NCI-H2171 (cell line): Measurements from ENCODE around the gene CACNA1D.

Experiments
- DNase-seq: peaks from one replicate; lab custom pipeline; 2025; lab: John Stamatoyannopoulos, UW

The CACNA1D gene

DNA sequence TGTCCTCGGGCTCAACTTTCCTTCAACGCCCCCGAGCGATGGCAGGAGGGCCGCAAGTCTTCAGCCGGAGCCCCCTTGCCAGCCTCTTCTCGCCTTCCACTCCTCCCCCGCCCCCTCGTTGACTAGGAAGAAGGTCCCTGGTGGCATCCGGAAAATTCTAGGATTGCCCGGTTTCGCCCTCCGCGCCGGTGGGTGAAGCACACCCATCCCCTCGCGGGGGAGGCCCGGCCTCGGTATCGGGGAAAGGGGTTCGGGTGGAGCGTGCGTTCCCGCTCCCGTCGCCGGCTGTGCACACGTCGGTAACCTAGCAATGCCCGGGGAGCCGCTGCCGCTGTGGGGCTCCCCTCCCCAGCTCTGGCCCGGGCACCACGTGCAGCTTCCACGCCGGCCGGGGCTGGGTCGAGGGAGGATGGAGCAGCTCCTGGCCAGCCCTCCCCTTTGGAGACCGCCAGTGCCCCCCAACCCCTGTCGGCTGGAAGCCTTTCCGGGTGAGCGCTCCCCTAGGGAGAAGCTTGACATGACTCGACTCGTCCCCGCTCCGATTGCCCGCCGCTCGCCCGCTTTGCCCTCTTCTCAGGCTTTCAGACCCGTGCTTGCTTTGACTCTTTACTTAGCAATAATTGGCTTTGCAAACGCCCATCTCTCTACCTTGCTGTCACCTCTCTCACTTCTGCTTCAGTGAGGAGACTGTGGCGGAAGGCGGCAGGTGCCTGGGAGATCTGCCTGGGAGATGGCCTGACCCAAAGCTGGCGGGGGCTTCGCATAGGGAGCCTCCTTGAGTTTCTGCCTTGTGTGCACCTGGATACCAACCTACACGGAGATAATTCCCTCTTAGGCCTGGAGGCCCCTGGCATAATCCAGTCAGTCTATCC is 1.3 kb downstream of the CACNA1D start:
- peak; percentile 26 for DNase-seq

- no peak for DNase-seq
Measured at GRCh38 chr3:53496392-53496670, 1.9 kb downstream of the CACNA1D start.

- no peak for DNase-seq
Measured at GRCh38 chr3:53496984-53497383, 2.6 kb downstream of the CACNA1D start.

DNA sequence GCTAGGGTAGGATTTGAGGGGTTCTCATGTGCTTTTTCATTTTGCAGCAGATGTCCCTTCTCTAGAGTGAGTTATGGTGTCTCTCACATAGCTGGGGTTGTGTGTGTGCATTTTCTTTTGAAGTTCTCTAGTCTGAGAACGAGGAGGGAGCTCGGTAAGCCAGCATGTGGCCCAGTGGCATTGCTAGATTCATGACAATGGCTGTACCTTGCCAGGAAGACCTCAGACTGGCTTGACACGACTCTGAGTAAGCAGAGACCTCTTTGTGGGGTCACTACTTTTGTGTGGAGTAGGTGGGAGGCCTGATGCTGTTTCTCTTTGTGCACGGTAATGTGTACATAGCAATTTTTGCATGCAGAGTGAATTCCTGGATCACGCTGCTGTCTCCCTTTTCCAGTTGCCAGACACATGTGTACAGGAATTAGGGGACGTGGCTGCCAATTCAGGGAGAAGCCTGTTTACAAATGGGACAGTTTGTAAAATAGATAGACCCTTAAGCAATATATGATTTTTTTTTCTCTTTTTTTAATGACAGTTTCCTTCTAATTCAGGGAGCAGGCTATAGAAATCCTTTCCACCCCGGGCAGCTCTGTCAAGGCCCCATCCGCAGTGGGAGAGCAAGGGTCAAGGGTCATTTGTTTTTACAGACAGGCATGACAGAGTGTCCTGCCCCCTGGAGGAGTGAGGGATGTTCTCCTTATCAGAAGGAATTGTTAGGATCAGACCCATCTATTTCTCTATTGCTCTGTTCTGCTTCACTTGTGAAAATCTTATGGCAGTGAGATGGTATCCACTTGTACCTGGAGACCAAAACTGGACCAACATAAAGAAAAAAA is 4.6 kb downstream of the CACNA1D start:
- no peak for DNase-seq

DNA sequence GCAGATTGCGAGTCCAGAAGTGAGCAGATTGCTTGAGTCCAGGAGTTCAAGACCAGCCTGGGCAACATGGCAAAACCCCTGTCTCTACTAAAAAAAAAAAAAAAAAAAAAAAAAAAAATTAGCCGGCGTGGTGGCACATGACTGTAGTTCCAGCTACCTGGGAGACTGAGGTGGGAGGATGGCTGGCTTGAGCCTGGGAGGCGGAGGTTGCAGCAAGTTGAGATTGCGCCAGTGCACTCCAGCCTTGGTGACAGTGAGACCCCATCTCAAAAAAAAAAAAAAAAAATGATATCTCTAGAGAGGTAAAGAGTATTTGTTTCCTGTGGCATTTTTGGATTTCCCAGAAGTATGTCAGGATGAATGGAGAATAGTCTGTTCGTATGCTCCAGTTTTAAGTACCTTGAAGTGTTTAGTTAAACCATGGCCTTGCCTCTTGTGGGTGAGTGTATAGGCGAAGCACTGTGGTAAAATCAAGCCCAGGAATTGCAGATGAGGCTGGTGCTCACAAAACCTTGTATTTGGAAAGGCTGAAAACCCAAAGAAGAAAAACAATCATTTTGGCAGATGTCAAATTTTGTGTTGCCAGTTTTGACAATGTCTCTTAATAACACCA is 5.9 kb downstream of the CACNA1D start:
- DNase-seq, result no peak

DNA sequence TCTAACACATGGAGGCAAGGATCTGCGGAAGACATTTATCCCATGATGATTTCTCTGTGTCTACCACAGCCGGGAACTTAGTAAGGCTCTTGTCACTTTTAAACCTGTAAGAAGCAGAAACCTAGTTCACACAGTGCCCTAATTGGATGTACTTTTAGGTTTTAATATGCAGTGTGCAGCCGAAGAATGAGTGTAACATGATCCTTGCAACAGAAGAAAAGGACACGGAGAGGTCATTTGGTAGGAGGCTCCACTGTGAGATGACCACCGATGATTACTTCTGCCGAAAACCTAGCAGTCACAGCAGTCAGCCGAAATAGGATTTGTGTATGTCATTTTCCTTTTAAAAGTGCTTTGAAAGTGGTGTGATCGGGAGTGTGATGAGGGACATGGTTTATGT is 6.8 kb downstream of the CACNA1D start:
- DNase-seq, result no peak

- DNase-seq, result no peak
Measured at GRCh38 chr3:53502737-53503136, 8.3 kb downstream of the CACNA1D start.

- DNase-seq, result no peak
Measured at GRCh38 chr3:53503195-53503594, 8.8 kb downstream of the CACNA1D start.

- no peak for DNase-seq
Measured at GRCh38 chr3:53506110-53506762, 11.8 kb downstream of the CACNA1D start.

DNA sequence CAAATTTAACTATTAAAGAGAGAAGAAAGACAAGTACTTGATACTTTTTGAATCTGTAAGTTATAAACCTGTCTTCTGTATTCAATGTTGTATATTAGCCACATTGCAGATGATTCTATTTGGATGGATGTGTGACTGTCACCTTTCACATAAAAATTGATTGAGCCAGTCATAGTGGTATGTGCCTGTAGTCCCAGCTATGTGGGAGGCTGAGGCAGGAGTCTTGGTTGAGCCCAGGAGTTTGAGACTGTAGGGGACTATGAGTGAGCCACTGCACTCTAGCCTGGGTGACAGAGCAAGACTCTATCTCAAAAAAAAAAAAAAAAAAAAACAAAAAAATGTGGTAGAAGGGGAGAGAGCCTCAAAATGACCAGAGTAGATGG is 12.3 kb downstream of the CACNA1D start:
- no peak for DNase-seq

GRCh38 chr3:53509494-53509893 is 15.1 kb downstream of the CACNA1D start:
- no peak for DNase-seq

- DNase-seq, result no peak
Measured at GRCh38 chr3:53510508-53510907, 16.1 kb downstream of the CACNA1D start.

GRCh38 chr3:53511246-53511645 is 16.8 kb downstream of the CACNA1D start:
- no peak for DNase-seq

GRCh38 chr3:53513556-53514190 is 19.3 kb downstream of the CACNA1D start:
- no peak for DNase-seq

GRCh38 chr3:53516339-53516738 is 21.9 kb downstream of the CACNA1D start:
- DNase-seq, result no peak

DNA sequence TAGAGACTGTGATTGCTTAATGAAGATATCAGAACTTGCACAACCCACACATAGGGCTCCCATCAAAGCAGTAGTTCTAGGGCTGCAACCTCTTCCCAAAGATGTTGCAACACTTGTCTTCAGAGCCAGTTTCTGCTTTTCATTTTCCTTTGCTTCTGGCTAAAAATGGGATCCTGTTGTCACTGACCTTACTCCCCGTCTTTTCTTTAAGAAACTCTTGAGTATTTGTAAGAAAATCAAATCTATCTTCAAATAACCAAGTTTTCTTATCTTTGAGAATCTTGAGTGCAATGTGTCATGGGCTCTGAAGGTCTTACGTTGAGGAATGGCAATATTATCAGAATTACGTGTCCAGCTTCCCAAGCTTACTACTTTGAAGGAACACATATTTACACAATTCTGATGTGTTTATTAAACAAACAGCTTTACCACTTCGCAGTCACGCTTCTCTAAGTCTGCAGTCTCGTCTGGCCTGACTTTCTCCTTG is 24.1 kb downstream of the CACNA1D start:
- no peak for DNase-seq

DNA sequence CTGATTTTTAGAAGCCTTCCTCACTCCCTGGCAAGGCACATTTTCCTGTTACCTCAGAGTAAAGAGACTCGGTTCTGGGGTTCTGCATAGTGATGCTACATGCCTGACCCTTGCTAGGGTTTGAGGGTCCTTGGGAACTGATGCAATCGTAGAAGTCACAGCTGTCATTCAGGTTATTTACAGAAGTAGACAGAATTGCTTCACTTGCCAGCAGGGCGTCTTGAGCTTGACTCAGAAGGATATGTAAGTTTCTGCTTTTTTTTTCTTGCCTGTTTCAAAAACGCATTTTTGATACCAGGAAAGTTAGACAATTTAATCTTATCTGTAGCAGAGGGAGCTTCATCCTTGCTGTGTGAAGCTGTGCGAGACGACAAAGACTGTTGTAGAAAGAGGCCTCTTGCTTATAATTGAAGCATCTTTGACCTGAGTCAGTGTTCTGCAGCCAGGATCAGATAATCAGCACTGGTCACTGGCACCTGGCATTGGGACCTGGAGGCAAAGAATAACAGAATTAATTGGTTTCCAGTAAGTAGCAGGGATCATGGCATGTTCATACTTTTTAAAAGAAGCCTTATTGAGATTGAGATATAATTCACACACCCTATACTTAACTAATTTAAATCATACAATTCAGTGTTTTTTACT is 24.8 kb downstream of the CACNA1D start:
- DNase-seq, result no peak

DNA sequence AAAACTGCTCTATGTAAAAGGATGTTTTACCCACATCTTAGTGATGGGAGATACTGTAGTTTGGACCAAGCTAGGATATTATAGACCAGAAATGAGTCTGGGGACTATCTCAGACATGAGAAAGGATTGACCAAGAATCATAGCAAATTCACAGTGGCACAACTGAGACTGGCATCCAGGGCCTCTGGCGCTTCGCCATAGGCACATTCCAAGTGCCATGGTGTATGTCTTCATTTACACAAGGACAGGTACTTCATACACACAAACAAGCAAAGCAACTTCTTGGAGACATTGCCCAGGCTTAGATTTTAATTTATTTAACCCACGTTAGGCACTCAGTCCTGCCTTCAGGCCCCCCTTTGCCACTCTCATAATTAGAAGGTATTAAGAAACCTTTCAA is 28.9 kb downstream of the CACNA1D start:
- DNase-seq, result no peak

- no peak for DNase-seq
Measured at GRCh38 chr3:53524566-53524965, 30.2 kb downstream of the CACNA1D start.

- no peak for DNase-seq
Measured at GRCh38 chr3:53525765-53526703, 31.6 kb downstream of the CACNA1D start.
